Measurements from ENCODE around the gene PXYLP1.
A peak's percentile ranks its signal among the peaks of the same experiment; 100 is the strongest.

PXYLP1 gene

GRCh38 chr3:141272906-141273662 lies 41.5 kb downstream of the PXYLP1 start:
- DNase-seq (ENCODE audit: low spot score) = no peak

GRCh38 chr3:141273700-141274410 lies 42.2 kb downstream of the PXYLP1 start:
- DNase-seq (ENCODE audit: low spot score) = no peak

GRCh38 chr3:141274411-141275031 lies 42.9 kb downstream of the PXYLP1 start:
- no peak for DNase-seq (ENCODE audit: low spot score)

- DNase-seq (ENCODE audit: low spot score) = peak; percentile 24
Observed at GRCh38 chr3:141275032-141275422, 43.4 kb downstream of the PXYLP1 start.

GRCh38 chr3:141275511-141275910 lies 43.9 kb downstream of the PXYLP1 start:
- DNase-seq (ENCODE audit: low spot score) = no peak

- no peak for DNase-seq (ENCODE audit: low spot score)
Observed at GRCh38 chr3:141275973-141276372, 44.3 kb downstream of the PXYLP1 start.

GRCh38 chr3:141276398-141276797 lies 44.8 kb downstream of the PXYLP1 start:
- no peak for DNase-seq (ENCODE audit: low spot score)

GRCh38 chr3:141277451-141277850 lies 45.8 kb downstream of the PXYLP1 start:
- no peak for DNase-seq (ENCODE audit: low spot score)

GRCh38 chr3:141278196-141279076 lies 46.8 kb downstream of the PXYLP1 start:
- no peak for DNase-seq (ENCODE audit: low spot score)

GRCh38 chr3:141279077-141279967 lies 47.7 kb downstream of the PXYLP1 start:
- DNase-seq (ENCODE audit: low spot score) = peak; percentile 52

- DNase-seq (ENCODE audit: low spot score) = no peak
Observed at GRCh38 chr3:141280086-141280485, 48.5 kb downstream of the PXYLP1 start.

- no peak for DNase-seq (ENCODE audit: low spot score)
Observed at GRCh38 chr3:141280690-141281089, 49.1 kb downstream of the PXYLP1 start.

GRCh38 chr3:141285570-141285969 lies 53.9 kb downstream of the PXYLP1 start:
- no peak for DNase-seq (ENCODE audit: low spot score)

- DNase-seq (ENCODE audit: low spot score) = no peak
Observed at GRCh38 chr3:141286856-141287255, 55.2 kb downstream of the PXYLP1 start.

GRCh38 chr3:141287326-141287725 lies 55.7 kb downstream of the PXYLP1 start:
- DNase-seq (ENCODE audit: low spot score) = no peak

- no peak for DNase-seq (ENCODE audit: low spot score)
Observed at GRCh38 chr3:141288336-141288990, 56.8 kb downstream of the PXYLP1 start.

GRCh38 chr3:141289228-141289772 lies 57.7 kb downstream of the PXYLP1 start:
- no peak for DNase-seq (ENCODE audit: low spot score)

GRCh38 chr3:141291559-141292355 lies 60.1 kb downstream of the PXYLP1 start:
- no peak for DNase-seq (ENCODE audit: low spot score)

GRCh38 chr3:141292356-141293058 lies 60.9 kb downstream of the PXYLP1 start:
- no peak for DNase-seq (ENCODE audit: low spot score)
